Vein endothelial cell (primary cell): ENCODE measurements around the gene OR10G4. TPM values are rescaled to one million over a fixed set of nuclear protein-coding genes. Genes with fewer than 3 reads are reported as not detected.

Source experiments
- total RNA-seq: library from RNA; depleted of rRNA; stranded (reverse); fragments of >200 nt; gene quantifications from 2 replicates; pipeline ENCODE4 v1.2.3, GENCODE V29; 2012

OR10G4 gene, protein sequence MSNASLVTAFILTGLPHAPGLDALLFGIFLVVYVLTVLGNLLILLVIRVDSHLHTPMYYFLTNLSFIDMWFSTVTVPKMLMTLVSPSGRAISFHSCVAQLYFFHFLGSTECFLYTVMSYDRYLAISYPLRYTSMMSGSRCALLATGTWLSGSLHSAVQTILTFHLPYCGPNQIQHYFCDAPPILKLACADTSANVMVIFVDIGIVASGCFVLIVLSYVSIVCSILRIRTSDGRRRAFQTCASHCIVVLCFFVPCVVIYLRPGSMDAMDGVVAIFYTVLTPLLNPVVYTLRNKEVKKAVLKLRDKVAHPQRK
- total RNA-seq, result 0.33 TPM in 1 of 2 replicates, not detected in the other

DNA sequence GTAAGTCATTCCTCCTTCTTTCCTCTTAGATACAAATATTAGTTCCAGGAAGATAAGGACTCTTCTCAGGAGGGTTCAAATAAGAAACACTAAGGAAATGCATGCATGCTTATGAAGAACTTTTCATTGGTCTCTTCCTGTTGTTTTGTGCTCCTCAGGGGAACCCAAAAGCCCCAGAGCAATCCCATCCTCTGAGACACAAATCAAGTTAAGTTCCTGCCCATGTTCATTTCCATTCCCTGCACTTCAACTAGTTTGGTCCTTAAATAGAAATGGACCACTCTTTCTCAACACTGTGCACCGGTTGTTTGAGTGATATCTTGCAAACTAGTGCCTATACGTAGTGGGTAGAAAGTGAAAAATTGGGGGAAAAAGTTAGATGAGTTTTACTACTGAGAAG lies at the start of gene OR10G4:
OR10G4 (plus strand) TSS at position 301 of the 400 bp plus-strand sequence. CDS start 2,578 bp downstream, outside the sequence.

DNA sequence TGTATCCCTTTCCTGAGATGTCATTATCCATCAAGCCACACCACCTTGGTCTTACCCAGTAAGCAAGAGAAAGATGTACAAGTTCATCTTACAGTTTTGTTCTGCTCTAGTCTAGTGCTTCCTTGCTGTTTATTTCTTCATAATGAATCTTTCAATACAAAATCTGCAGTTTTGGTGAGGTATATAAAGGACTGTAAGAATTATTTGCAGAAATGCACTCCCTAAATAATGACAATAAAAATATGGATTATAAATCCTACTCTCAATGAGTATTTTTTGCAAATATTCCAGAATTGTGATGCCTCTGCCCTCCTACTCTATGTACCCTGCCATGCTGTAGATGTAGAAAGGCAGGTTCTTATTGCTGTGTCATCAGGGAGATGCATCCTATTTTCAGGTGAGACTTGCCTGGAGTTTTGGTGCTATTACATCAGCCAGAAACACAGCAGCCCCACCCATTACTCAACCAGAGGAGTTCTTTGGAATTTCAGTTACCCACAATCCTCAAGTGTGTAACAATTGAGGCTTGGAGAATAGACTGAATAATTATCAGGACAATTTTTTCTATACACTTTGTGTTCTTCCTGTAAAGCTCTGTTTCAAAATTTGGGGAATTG lies 35.0 kb upstream of the OR10G4 start, which contains the start of gene OR10S1:
OR10S1 (minus strand) TSS at position 51 of the 617 bp plus-strand sequence. CDS start 117 bp downstream, outside the sequence.

DNA sequence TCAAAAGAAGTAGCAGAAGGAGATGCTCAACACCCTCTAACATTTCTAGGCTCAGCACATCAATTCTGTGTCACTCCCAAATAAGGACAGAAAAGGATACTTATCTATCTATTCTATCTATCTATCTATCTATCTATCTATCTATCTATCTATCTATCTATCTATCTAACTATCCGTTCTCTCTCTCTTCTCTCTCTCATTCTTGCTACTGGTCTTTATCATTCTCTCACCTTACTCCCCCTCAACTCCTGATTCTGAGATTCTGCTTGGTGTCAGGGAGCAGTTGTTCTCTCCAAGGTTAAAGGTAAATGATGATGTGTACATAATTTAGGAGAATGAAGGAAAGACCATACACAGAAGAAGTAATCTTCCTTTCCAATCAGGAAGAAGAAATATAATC lies 17.7 kb upstream of the OR10G4 start, which contains the start of gene OR10G6:
OR10G6 (minus strand) TSS at position 43 of the 400 bp plus-strand sequence; CDS start at position 43, 0 bp downstream.

DNA sequence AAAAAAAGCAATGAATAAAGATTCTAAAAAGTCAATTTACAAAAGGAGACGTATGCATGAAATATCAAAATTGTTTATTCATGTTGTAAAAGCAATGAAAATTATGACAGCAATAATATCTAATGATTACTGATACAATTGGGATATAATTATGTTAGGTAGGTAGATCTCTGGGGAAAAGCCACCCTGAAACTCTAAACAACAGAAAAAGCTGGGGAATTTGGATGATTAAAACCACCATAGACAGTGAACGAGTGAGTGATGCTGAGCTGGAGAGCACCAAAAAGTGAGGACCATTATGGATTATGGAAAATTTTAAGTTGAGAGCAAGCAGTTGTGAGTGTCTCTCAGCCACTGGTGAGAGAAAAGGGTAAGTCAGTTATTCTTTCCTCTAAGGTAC lies 13.7 kb downstream of the OR10G4 start, which contains the start of gene OR10G8:
OR10G8 (plus strand) TSS at position 301 of the 400 bp plus-strand sequence. CDS start 2,825 bp downstream, outside the sequence.

DNA sequence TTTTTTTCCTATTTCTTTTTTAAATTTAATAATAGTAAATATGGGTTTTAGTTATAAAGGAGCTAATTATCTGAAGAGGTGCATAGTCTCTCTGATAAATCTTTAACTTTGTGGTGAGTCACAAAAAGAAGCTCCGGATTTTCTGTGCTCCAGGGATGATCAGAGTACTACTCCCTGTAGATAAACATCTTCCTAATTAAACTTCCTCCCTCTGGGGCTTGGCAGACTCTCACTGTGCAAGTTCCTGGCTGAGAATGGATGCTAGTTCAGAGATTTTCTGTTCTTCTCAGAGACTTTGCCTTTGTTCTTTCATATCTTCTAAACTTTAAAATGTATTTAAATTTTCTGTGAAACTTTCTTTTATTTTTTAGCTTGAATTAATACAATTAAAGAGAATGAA lies 28.5 kb downstream of the OR10G4 start, which contains the start of gene OR10G7:
OR10G7 (minus strand) TSS at position 72 of the 400 bp plus-strand sequence. CDS start 2,324 bp downstream, outside the sequence.

Other genes starting within 250 kb of the OR10G4 start
- not detected in 2 replicates for gene OR6M1, start 206.6 kb upstream of the OR10G4 start, total RNA-seq
- not detected in 2 replicates for gene TMEM225, start 127.3 kb upstream of the OR10G4 start, total RNA-seq
- not detected in 2 replicates for gene OR8D4, start 110.8 kb upstream of the OR10G4 start, total RNA-seq
- gene OR4D5, start 73.4 kb upstream of the OR10G4 start, total RNA-seq, result not detected in 2 replicates
- gene OR6T1, start 69.2 kb upstream of the OR10G4 start, total RNA-seq, result not detected in 2 replicates
- not detected in 2 replicates for gene OR10S1, start 35.2 kb upstream of the OR10G4 start, total RNA-seq
- not detected in 2 replicates for gene OR10G6, start 17.8 kb upstream of the OR10G4 start, total RNA-seq
- gene OR10G9, start 10.0 kb downstream of the OR10G4 start, total RNA-seq, result 0.65 TPM in 1 of 2 replicates, not detected in the other
- 0.19 and 0.33 TPM in 2 replicates for gene OR10G8, start 13.8 kb downstream of the OR10G4 start, total RNA-seq
- gene OR10G7, start 28.3 kb downstream of the OR10G4 start, total RNA-seq, result not detected in 2 replicates
- gene VWA5A, start 102.5 kb downstream of the OR10G4 start, total RNA-seq, result 13.1 and 13.2 TPM in 2 replicates
- not detected in 2 replicates for gene OR10D3, start 170.3 kb downstream of the OR10G4 start, total RNA-seq
- gene OR8G1, start 228.1 kb downstream of the OR10G4 start, total RNA-seq, result not detected in 2 replicates
- gene OR8G5, start 243.4 kb downstream of the OR10G4 start, total RNA-seq, result not detected in 2 replicates